Fibroblast of peridontal ligament (primary cell): Measurements from ENCODE around the gene HOPX.
"Not testable (repeated sequence)": the region's sequence is repeated elsewhere in the genome, so short reads cannot be mapped to it uniquely, and the experiment has no call there.

ENCODE experiments used
- DNase-seq: peaks from one replicate; pipeline ENCODE4 v3.0.0-alpha.2; 2010; ENCODE audit errors: extremely low read depth

Gene HOPX

GRCh38 chr4:56681158-56681852, at the start of gene HOPX:
HOPX (minus strand) TSS chr4:56681296; CDS start chr4:56657816, 23,480 bp downstream.
- no peak for DNase-seq

GRCh38 chr4:56730097-56730496, 49.0 kb upstream of the HOPX start:
- no peak for DNase-seq

- DNase-seq: peak; percentile 11
These were observed 47.4 kb upstream of the HOPX start for GRCh38 chr4:56728512-56728911.

GRCh38 chr4:56727150-56727549, 46.1 kb upstream of the HOPX start:
- peak; percentile 8 for DNase-seq

- DNase-seq: not testable (repeated sequence)
These were observed 45.5 kb upstream of the HOPX start for GRCh38 chr4:56726593-56726992.

- DNase-seq: no peak
These were observed 42.6 kb upstream of the HOPX start for GRCh38 chr4:56723659-56724230.

- no peak for DNase-seq
These were observed 42.1 kb upstream of the HOPX start for GRCh38 chr4:56723201-56723605.

- DNase-seq: no peak
These were observed 27.1 kb upstream of the HOPX start for GRCh38 chr4:56708146-56708545.

GRCh38 chr4:56705966-56706365, 24.9 kb upstream of the HOPX start:
- DNase-seq: no peak

- DNase-seq: no peak
These were observed 24.2 kb upstream of the HOPX start for GRCh38 chr4:56705334-56705733.

GRCh38 chr4:56704089-56704871, 23.2 kb upstream of the HOPX start:
- no peak for DNase-seq

- no peak for DNase-seq
These were observed 22.3 kb upstream of the HOPX start for GRCh38 chr4:56703378-56703777.

GRCh38 chr4:56701644-56702043, 20.5 kb upstream of the HOPX start:
- DNase-seq: no peak

- DNase-seq: no peak
These were observed 20.0 kb upstream of the HOPX start for GRCh38 chr4:56701161-56701480.

GRCh38 chr4:56699537-56700105, 18.5 kb upstream of the HOPX start:
- no peak for DNase-seq

- no peak for DNase-seq
These were observed 17.2 kb upstream of the HOPX start for GRCh38 chr4:56698329-56698728.

GRCh38 chr4:56696056-56696455, 15.0 kb upstream of the HOPX start:
- no peak for DNase-seq

GRCh38 chr4:56693476-56693875, 12.4 kb upstream of the HOPX start:
- DNase-seq: not testable (repeated sequence)

- no peak for DNase-seq
These were observed 11.5 kb upstream of the HOPX start for GRCh38 chr4:56692576-56692975.

- DNase-seq: no peak
These were observed 10.3 kb upstream of the HOPX start for GRCh38 chr4:56691425-56691824.

- DNase-seq: no peak
These were observed 9.3 kb upstream of the HOPX start for GRCh38 chr4:56690393-56690792.

- DNase-seq: no peak
These were observed 8.3 kb upstream of the HOPX start for GRCh38 chr4:56689201-56689969.
